ENCODE measurements around the gene CNTNAP2.

DNA sequence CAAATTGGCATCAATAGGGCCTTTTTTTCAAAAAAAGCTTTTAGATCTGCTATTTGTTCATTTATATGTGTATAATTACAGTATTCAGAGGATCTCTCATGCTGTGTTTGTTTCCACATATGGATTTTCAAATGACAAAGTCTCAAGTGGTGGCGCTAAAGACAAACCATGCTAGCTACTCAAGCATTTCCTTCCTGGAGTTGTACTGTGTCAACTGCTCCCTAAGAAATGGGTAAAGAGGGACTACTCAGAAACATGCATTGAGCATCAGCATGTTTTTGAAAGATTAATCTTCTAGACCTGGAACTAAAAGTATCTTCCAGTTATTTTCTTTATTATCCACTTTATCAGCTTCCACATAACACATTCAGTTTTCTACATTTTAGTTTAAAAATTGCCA lies 12.7 kb downstream of the CNTNAP2 start:
- TF ChIP-seq, protein P1, sequence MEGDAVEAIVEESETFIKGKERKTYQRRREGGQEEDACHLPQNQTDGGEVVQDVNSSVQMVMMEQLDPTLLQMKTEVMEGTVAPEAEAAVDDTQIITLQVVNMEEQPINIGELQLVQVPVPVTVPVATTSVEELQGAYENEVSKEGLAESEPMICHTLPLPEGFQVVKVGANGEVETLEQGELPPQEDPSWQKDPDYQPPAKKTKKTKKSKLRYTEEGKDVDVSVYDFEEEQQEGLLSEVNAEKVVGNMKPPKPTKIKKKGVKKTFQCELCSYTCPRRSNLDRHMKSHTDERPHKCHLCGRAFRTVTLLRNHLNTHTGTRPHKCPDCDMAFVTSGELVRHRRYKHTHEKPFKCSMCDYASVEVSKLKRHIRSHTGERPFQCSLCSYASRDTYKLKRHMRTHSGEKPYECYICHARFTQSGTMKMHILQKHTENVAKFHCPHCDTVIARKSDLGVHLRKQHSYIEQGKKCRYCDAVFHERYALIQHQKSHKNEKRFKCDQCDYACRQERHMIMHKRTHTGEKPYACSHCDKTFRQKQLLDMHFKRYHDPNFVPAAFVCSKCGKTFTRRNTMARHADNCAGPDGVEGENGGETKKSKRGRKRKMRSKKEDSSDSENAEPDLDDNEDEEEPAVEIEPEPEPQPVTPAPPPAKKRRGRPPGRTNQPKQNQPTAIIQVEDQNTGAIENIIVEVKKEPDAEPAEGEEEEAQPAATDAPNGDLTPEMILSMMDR (IDR thresholded peaks at IDR 0.05 in 2 of 3, conservative IDR thresholded peaks at IDR 0.05 in 1 of 3; ENCODE audit: insufficient read depth in 2 of 3, low read depth in 1 of 3, low read length in 3 of 3) = no peak
- no peak for TF ChIP-seq EZH2 (IDR thresholded peaks at IDR 0.05; ENCODE audit: borderline replicate concordance, low read depth, low read length)
